Stimulated activated naive CD8-positive, alpha-beta T cell treated with anti-CD3 and anti-CD28 coated beads, Interleukin-15, amount 100 ng/mL, for 72 hours (primary cell): Measurements from ENCODE around the gene NSUN7.

ENCODE experiments used
- ATAC-seq: fragments of 150-1000 bp; cut with Tn5 transposase; 2 replicates; pipeline ENCODE4 v1.10.0; 2021; ENCODE audit warnings: mild to moderate bottlenecking, moderate library complexity
- DNase-seq, 2 donors: peaks; one replicate each; pipeline ENCODE4 v3.0.0; 2021 to 2022
- H3K27ac Mint-ChIP-seq, 2 donors: one replicate each; pipeline ENCODE4 v1.8.0; 2022; ENCODE audit warnings: mild to moderate bottlenecking in 2 of 2, mixed read lengths in 2 of 2, moderate library complexity in 2 of 2
- H3K27me3 Mint-ChIP-seq: one replicate; pipeline ENCODE4 v1.8.0; 2022; ENCODE audit warnings: mixed read lengths
- H3K4me1 Mint-ChIP-seq: one replicate; pipeline ENCODE4 v1.8.0; 2022; ENCODE audit warnings: mild to moderate bottlenecking, mixed read lengths
- H3K4me3 Mint-ChIP-seq, 2 donors: one replicate each; pipeline ENCODE4 v1.8.0; 2022; ENCODE audit warnings: mild to moderate bottlenecking in 2 of 2, mixed read lengths in 2 of 2, moderate library complexity in 1 of 2
- H3K9me3 Mint-ChIP-seq, 2 donors: one replicate each; pipeline ENCODE4 v1.8.0; 2022; ENCODE audit warnings: mixed read lengths in 2 of 2

Gene NSUN7

GRCh38 chr4:40843696-40844095 lies 93.9 kb downstream of the NSUN7 start:
- no peak overlapping the region for H3K27ac Mint-ChIP-seq
- peak; percentile 29 to 49 for DNase-seq
- peaks cover 22% of the 10 kb centered on the region for H3K27me3 Mint-ChIP-seq
- no peak overlapping the region for H3K4me3 Mint-ChIP-seq
- H3K4me1 Mint-ChIP-seq = peaks cover 8% of the 10 kb centered on the region
- peak; percentile 87 for ATAC-seq
- no peaks in the 10 kb centered on the region for H3K9me3 Mint-ChIP-seq

- H3K4me3 Mint-ChIP-seq = no peak overlapping the region
- H3K27me3 Mint-ChIP-seq = peaks cover 27% of the 10 kb centered on the region
- ATAC-seq (no peak), DNase-seq (no peak)
- no peaks in the 10 kb centered on the region for H3K9me3 Mint-ChIP-seq
- H3K27ac Mint-ChIP-seq = no peak overlapping the region
- peaks cover 8% of the 10 kb centered on the region for H3K4me1 Mint-ChIP-seq
Observed at GRCh38 chr4:40844261-40844660, 94.5 kb downstream of the NSUN7 start.

- Mint-ChIP-seq H3K27me3 (peaks cover 27% of the 10 kb centered on the region), H3K4me1 (peaks cover 8% of the 10 kb centered on the region), H3K4me3 (no peak overlapping the region), H3K9me3 (no peaks in the 10 kb centered on the region), H3K27ac (no peak overlapping the region)
- DNase-seq (no peak), ATAC-seq (no peak)
Observed at GRCh38 chr4:40845154-40845835, 95.5 kb downstream of the NSUN7 start.

GRCh38 chr4:40846532-40846931 lies 96.8 kb downstream of the NSUN7 start:
- ATAC-seq (no peak), DNase-seq (no peak)
- Mint-ChIP-seq H3K4me3 (no peak overlapping the region), H3K4me1 (no peaks in the 10 kb centered on the region), H3K27ac (no peak overlapping the region), H3K9me3 (no peaks in the 10 kb centered on the region), H3K27me3 (peaks cover 27% of the 10 kb centered on the region)

GRCh38 chr4:40848251-40848650 lies 98.5 kb downstream of the NSUN7 start:
- H3K9me3 Mint-ChIP-seq = no peaks in the 10 kb centered on the region
- DNase-seq (no peak), ATAC-seq (no peak)
- no peak overlapping the region for H3K27ac Mint-ChIP-seq
- H3K4me1 Mint-ChIP-seq = no peaks in the 10 kb centered on the region
- no peak overlapping the region for H3K4me3 Mint-ChIP-seq
- H3K27me3 Mint-ChIP-seq = peaks cover 24% of the 10 kb centered on the region

- H3K9me3 Mint-ChIP-seq = no peaks in the 10 kb centered on the region
- no peak for ATAC-seq
- H3K4me1 Mint-ChIP-seq = no peaks in the 10 kb centered on the region
- peaks cover 29% of the 10 kb centered on the region for H3K27me3 Mint-ChIP-seq
- no peak for DNase-seq
- no peak overlapping the region for H3K4me3 Mint-ChIP-seq
- H3K27ac Mint-ChIP-seq = no peak overlapping the region
Observed at GRCh38 chr4:40848940-40849339, 99.2 kb downstream of the NSUN7 start.

GRCh38 chr4:40850496-40850895 lies 100.7 kb downstream of the NSUN7 start:
- Mint-ChIP-seq H3K4me3 (no peak overlapping the region), H3K27me3 (peaks cover 44% of the 10 kb centered on the region), H3K9me3 (no peaks in the 10 kb centered on the region), H3K4me1 (no peaks in the 10 kb centered on the region), H3K27ac (no peak overlapping the region)
- DNase-seq (no peak), ATAC-seq (no peak)

GRCh38 chr4:40856277-40856839 lies 106.6 kb downstream of the NSUN7 start:
- Mint-ChIP-seq H3K4me1 (peaks cover 16% of the 10 kb centered on the region), H3K27me3 (peaks cover 83% of the 10 kb centered on the region), H3K4me3 (peak overlapping the region; percentile 78 to 86), H3K9me3 (no peaks in the 10 kb centered on the region), H3K27ac (no peak overlapping the region)
- ATAC-seq (peak; percentile 10), DNase-seq (no peak)

- H3K27me3 Mint-ChIP-seq = peaks cover 83% of the 10 kb centered on the region
Observed at GRCh38 chr4:40856840-40857362, 107.1 kb downstream of the NSUN7 start.

GRCh38 chr4:40857956-40858355 lies 108.2 kb downstream of the NSUN7 start:
- H3K27me3 Mint-ChIP-seq = peaks cover 76% of the 10 kb centered on the region
- peaks cover 16% of the 10 kb centered on the region for H3K4me1 Mint-ChIP-seq
- H3K4me3 Mint-ChIP-seq = no peak overlapping the region
- ATAC-seq = no peak
- H3K27ac Mint-ChIP-seq = no peak overlapping the region
- DNase-seq = no peak
- H3K9me3 Mint-ChIP-seq = no peaks in the 10 kb centered on the region

More at GRCh38 chr4:40856840-40857362, 107.1 kb downstream of the NSUN7 start:
- Mint-ChIP-seq H3K4me1 (peaks cover 16% of the 10 kb centered on the region), H3K4me3 (peak overlapping the region; percentile 78 to 86), H3K9me3 (no peaks in the 10 kb centered on the region), H3K27ac (no peak overlapping the region)
- DNase-seq = peak; percentile 50 to 56
- peak; percentile 95 for ATAC-seq

- H3K4me1 Mint-ChIP-seq = peaks cover 16% of the 10 kb centered on the region
- no peak overlapping the region for H3K4me3 Mint-ChIP-seq
- DNase-seq (no peak), ATAC-seq (no peak)
- peaks cover 66% of the 10 kb centered on the region for H3K27me3 Mint-ChIP-seq
- H3K9me3 Mint-ChIP-seq = no peaks in the 10 kb centered on the region
- no peak overlapping the region for H3K27ac Mint-ChIP-seq
Observed at GRCh38 chr4:40858962-40859361, 109.2 kb downstream of the NSUN7 start.
